Measurements from ENCODE around the gene AGBL1.

DNA sequence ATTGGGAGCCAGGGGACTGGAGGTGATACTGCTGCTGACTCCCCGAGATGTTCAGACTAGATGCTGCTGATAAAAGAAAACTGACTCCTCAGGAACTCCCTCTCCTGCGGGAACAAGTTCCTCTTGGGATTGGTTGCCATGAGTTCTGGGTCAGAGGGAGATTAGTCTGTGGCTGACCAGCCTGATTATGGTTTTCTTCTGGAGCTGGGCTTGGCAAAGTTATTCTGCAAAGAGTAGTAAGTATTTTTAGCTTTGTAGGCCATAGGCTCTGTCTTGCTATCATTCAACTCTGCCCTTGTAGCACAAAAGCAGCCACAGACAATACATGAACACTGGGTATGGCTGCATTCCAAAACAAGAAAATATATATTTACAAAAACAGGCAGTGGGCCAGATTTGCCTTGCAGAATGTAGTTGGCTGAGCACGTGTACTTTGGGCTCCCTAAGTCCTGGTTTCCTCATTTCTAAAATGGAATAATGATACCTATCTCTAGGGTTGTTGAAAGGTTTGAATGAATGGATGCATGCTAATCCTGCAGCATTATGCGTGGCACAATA, 796.8 kb downstream of the AGBL1 start:
- TF ChIP-seq, protein P1, sequence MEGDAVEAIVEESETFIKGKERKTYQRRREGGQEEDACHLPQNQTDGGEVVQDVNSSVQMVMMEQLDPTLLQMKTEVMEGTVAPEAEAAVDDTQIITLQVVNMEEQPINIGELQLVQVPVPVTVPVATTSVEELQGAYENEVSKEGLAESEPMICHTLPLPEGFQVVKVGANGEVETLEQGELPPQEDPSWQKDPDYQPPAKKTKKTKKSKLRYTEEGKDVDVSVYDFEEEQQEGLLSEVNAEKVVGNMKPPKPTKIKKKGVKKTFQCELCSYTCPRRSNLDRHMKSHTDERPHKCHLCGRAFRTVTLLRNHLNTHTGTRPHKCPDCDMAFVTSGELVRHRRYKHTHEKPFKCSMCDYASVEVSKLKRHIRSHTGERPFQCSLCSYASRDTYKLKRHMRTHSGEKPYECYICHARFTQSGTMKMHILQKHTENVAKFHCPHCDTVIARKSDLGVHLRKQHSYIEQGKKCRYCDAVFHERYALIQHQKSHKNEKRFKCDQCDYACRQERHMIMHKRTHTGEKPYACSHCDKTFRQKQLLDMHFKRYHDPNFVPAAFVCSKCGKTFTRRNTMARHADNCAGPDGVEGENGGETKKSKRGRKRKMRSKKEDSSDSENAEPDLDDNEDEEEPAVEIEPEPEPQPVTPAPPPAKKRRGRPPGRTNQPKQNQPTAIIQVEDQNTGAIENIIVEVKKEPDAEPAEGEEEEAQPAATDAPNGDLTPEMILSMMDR (IDR thresholded peaks at IDR 0.05; ENCODE audit: insufficient read depth, low read length): no peak
- TF ChIP-seq REST (IDR thresholded peaks at IDR 0.05; ENCODE audit: insufficient replicate concordance, low read depth) (no peak), POLR2AphosphoS5 (IDR thresholded peaks at IDR 0.05; ENCODE audit: low read depth) (no peak), GABPA (IDR thresholded peaks at IDR 0.05; ENCODE audit: low read depth) (no peak), SPI1 (IDR thresholded peaks at IDR 0.05; ENCODE audit: borderline replicate concordance, low read depth) (no peak)

All from HL-60 (cell line).